ENCODE data around the gene NID1.

NID1 gene

GRCh38 chr1:236016782-236017400 is 48.0 kb downstream of the NID1 start:
- no peak overlapping the region for H2BK5ac ChIP-seq (ENCODE audit: low read depth, low read length, poor library complexity)

DNA sequence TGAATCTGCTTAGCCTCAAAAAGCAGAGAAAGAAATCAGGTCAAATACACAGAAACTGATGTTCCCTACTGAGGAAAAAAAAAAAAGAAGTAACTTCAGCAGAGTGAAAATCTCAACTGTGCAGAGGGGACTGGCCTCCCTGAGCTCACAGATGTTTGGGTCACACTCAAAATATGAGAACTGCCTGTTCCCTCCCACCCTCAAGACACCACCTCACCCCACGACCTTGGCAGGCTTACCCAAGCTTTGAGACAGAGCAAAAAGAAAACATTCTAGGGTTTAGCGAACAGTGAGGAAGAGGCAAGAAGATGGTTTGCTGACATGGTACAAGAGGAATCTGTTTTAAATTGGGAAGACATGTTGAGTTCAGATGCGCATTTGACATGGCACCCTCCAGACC is 48.8 kb downstream of the NID1 start:
- Histone ChIP-seq H3K79me2 (ENCODE audit: control insufficient read depth, insufficient read depth, low read length, poor library complexity) (no peaks in the 10 kb centered on the region), H3K9me3 (ENCODE audit: insufficient read depth, low read depth, low read length) (no peaks in the 10 kb centered on the region), H3K36me3 (ENCODE audit: control insufficient read depth in 1 of 2, insufficient read depth in 2 of 2, low read length in 2 of 2) (no peaks in the 10 kb centered on the region), H3K14ac (ENCODE audit: low read length) (no peak overlapping the region), H3K4me3 (ENCODE audit: low read depth, low read length) (no peak overlapping the region), H4K8ac (ENCODE audit: low read depth, low read length) (no peak overlapping the region), H3K18ac (ENCODE audit: low read length) (no peak overlapping the region), H4K12ac (ENCODE audit: low read depth, low read length) (no peak overlapping the region), H4K91ac (ENCODE audit: low read depth, low read length) (no peak overlapping the region), H3K4me1 (ENCODE audit: control insufficient read depth in 1 of 2, insufficient read depth in 2 of 2, low read length in 2 of 2) (peaks cover 0 to 3% of the 10 kb centered on the region in 2 experiments), H3K23ac (ENCODE audit: low read length) (no peak overlapping the region), H2AFZ (ENCODE audit: insufficient read depth, low read length, poor library complexity) (no peak overlapping the region), H3K27me3 (ENCODE audit: insufficient read depth, low read length) (no peaks in the 10 kb centered on the region), H2BK5ac (ENCODE audit: low read depth, low read length, poor library complexity) (no peak overlapping the region), H3K27ac (ENCODE audit: low read depth, low read length) (no peak overlapping the region), H3K9ac (ENCODE audit: low read length) (no peak overlapping the region), H2BK12ac (ENCODE audit: low read length) (no peak overlapping the region), H2BK120ac (ENCODE audit: insufficient read depth, low read length, poor library complexity) (no peak overlapping the region), H3K4me2 (ENCODE audit: low read length) (no peak overlapping the region), H2AK5ac (ENCODE audit: low read length) (no peak overlapping the region), H3K79me1 (ENCODE audit: low read length) (no peaks in the 10 kb centered on the region), H3K4ac (ENCODE audit: low read depth, low read length) (no peak overlapping the region)
- DNase-seq, result no peak
- no CpG with 5 or more reads among the region's 3 CpGs for WGBS (ENCODE audit: extremely low coverage, insufficient coverage, insufficient read length)

More at GRCh38 chr1:236016782-236017400, 48.0 kb downstream of the NID1 start:
- H3K18ac ChIP-seq (ENCODE audit: low read length), result no peak overlapping the region
- H3K14ac ChIP-seq (ENCODE audit: low read length), result no peak overlapping the region
- no peak overlapping the region for H2AK5ac ChIP-seq (ENCODE audit: low read length)
- peak in 1 of 2 donors; percentile 62 for DNase-seq
- H2AFZ ChIP-seq (ENCODE audit: insufficient read depth, low read length, poor library complexity), result no peak overlapping the region
- WGBS (ENCODE audit: extremely low coverage, insufficient coverage, insufficient read length), result no CpG with 5 or more reads among the region's 5 CpGs
- H3K27me3 ChIP-seq (ENCODE audit: insufficient read depth, low read length), result no peaks in the 10 kb centered on the region
- H3K79me2 ChIP-seq (ENCODE audit: control insufficient read depth, insufficient read depth, low read length, poor library complexity), result no peaks in the 10 kb centered on the region
- no peaks in the 10 kb centered on the region for H3K9me3 ChIP-seq (ENCODE audit: insufficient read depth, low read depth, low read length)
- no peak overlapping the region for H3K4ac ChIP-seq (ENCODE audit: low read depth, low read length)
- H4K12ac ChIP-seq (ENCODE audit: low read depth, low read length), result no peak overlapping the region
- no peak overlapping the region for H4K8ac ChIP-seq (ENCODE audit: low read depth, low read length)
- H3K23ac ChIP-seq (ENCODE audit: low read length), result no peak overlapping the region
- H3K9ac ChIP-seq (ENCODE audit: low read length), result no peak overlapping the region
- H3K4me3 ChIP-seq (ENCODE audit: low read depth, low read length), result no peak overlapping the region
- no peaks in the 10 kb centered on the region for H3K79me1 ChIP-seq (ENCODE audit: low read length)
- no peak overlapping the region for H3K4me2 ChIP-seq (ENCODE audit: low read length)
- H4K91ac ChIP-seq (ENCODE audit: low read depth, low read length), result no peak overlapping the region
- H3K36me3 ChIP-seq (ENCODE audit: control insufficient read depth in 1 of 2, insufficient read depth in 2 of 2, low read length in 2 of 2), result no peaks in the 10 kb centered on the region
- H3K4me1 ChIP-seq (ENCODE audit: control insufficient read depth in 1 of 2, insufficient read depth in 2 of 2, low read length in 2 of 2), result peaks cover 0 to 3% of the 10 kb centered on the region in 2 experiments
- H2BK120ac ChIP-seq (ENCODE audit: insufficient read depth, low read length, poor library complexity), result no peak overlapping the region
- no peak overlapping the region for H2BK12ac ChIP-seq (ENCODE audit: low read length)
- no peak overlapping the region for H3K27ac ChIP-seq (ENCODE audit: low read depth, low read length)

GRCh38 chr1:236015539-236015938 is 49.4 kb downstream of the NID1 start:
- H3K27me3 ChIP-seq (ENCODE audit: insufficient read depth, low read length), result no peaks in the 10 kb centered on the region
- no peak overlapping the region for H3K4me2 ChIP-seq (ENCODE audit: low read length)
- H3K23ac ChIP-seq (ENCODE audit: low read length), result no peak overlapping the region
- no peak overlapping the region for H2AFZ ChIP-seq (ENCODE audit: insufficient read depth, low read length, poor library complexity)
- H3K79me1 ChIP-seq (ENCODE audit: low read length), result no peaks in the 10 kb centered on the region
- H2BK5ac ChIP-seq (ENCODE audit: low read depth, low read length, poor library complexity), result no peak overlapping the region
- no peak overlapping the region for H3K4me3 ChIP-seq (ENCODE audit: low read depth, low read length)
- H4K91ac ChIP-seq (ENCODE audit: low read depth, low read length), result no peak overlapping the region
- no peak overlapping the region for H3K14ac ChIP-seq (ENCODE audit: low read length)
- H3K18ac ChIP-seq (ENCODE audit: low read length), result no peak overlapping the region
- no peak overlapping the region for H4K8ac ChIP-seq (ENCODE audit: low read depth, low read length)
- H2BK120ac ChIP-seq (ENCODE audit: insufficient read depth, low read length, poor library complexity), result no peak overlapping the region
- no peak overlapping the region for H2BK12ac ChIP-seq (ENCODE audit: low read length)
- H2AK5ac ChIP-seq (ENCODE audit: low read length), result no peak overlapping the region
- H3K36me3 ChIP-seq (ENCODE audit: control insufficient read depth in 1 of 2, insufficient read depth in 2 of 2, low read length in 2 of 2), result no peaks in the 10 kb centered on the region
- no peaks in the 10 kb centered on the region for H3K79me2 ChIP-seq (ENCODE audit: control insufficient read depth, insufficient read depth, low read length, poor library complexity)
- no peak overlapping the region for H3K9ac ChIP-seq (ENCODE audit: low read length)
- peaks cover 0 to 3% of the 10 kb centered on the region in 2 experiments for H3K4me1 ChIP-seq (ENCODE audit: control insufficient read depth in 1 of 2, insufficient read depth in 2 of 2, low read length in 2 of 2)
- DNase-seq, result no peak
- no peak overlapping the region for H3K27ac ChIP-seq (ENCODE audit: low read depth, low read length)
- no CpG with 5 or more reads among the region's 4 CpGs for WGBS (ENCODE audit: extremely low coverage, insufficient coverage, insufficient read length)
- H3K4ac ChIP-seq (ENCODE audit: low read depth, low read length), result no peak overlapping the region
- no peak overlapping the region for H4K12ac ChIP-seq (ENCODE audit: low read depth, low read length)
- H3K9me3 ChIP-seq (ENCODE audit: insufficient read depth, low read depth, low read length), result no peaks in the 10 kb centered on the region

- Histone ChIP-seq H4K12ac (ENCODE audit: low read depth, low read length) (no peak overlapping the region), H2AFZ (ENCODE audit: insufficient read depth, low read length, poor library complexity) (no peak overlapping the region), H4K8ac (ENCODE audit: low read depth, low read length) (no peak overlapping the region), H2BK120ac (ENCODE audit: insufficient read depth, low read length, poor library complexity) (no peak overlapping the region), H3K14ac (ENCODE audit: low read length) (no peak overlapping the region), H2AK5ac (ENCODE audit: low read length) (no peak overlapping the region), H3K36me3 (ENCODE audit: control insufficient read depth in 1 of 2, insufficient read depth in 2 of 2, low read length in 2 of 2) (no peaks in the 10 kb centered on the region), H3K79me1 (ENCODE audit: low read length) (no peaks in the 10 kb centered on the region), H3K4me3 (ENCODE audit: low read depth, low read length) (peak overlapping the region; percentile 41), H3K9me3 (ENCODE audit: insufficient read depth, low read depth, low read length) (no peaks in the 10 kb centered on the region), H2BK5ac (ENCODE audit: low read depth, low read length, poor library complexity) (no peak overlapping the region), H3K27me3 (ENCODE audit: insufficient read depth, low read length) (no peaks in the 10 kb centered on the region), H3K9ac (ENCODE audit: low read length) (no peak overlapping the region), H3K23ac (ENCODE audit: low read length) (no peak overlapping the region), H3K79me2 (ENCODE audit: control insufficient read depth, insufficient read depth, low read length, poor library complexity) (no peaks in the 10 kb centered on the region), H3K4me1 (ENCODE audit: control insufficient read depth in 1 of 2, insufficient read depth in 2 of 2, low read length in 2 of 2) (peaks cover 0 to 2% of the 10 kb centered on the region in 2 experiments), H3K18ac (ENCODE audit: low read length) (no peak overlapping the region), H3K27ac (ENCODE audit: low read depth, low read length) (no peak overlapping the region), H2BK12ac (ENCODE audit: low read length) (no peak overlapping the region), H3K4ac (ENCODE audit: low read depth, low read length) (no peak overlapping the region), H3K4me2 (ENCODE audit: low read length) (no peak overlapping the region), H4K91ac (ENCODE audit: low read depth, low read length) (no peak overlapping the region)
- no peak for DNase-seq
- no CpG with 5 or more reads among the region's 4 CpGs for WGBS (ENCODE audit: extremely low coverage, insufficient coverage, insufficient read length)
Observed at GRCh38 chr1:236013330-236013729, 51.6 kb downstream of the NID1 start.

Measured in trophoblast cell (in vitro differentiated cells and primary cell).